ENCODE data around the gene NOTUM.
A peak's percentile ranks its signal among the peaks of the same experiment; 100 is the strongest.
"Not testable (repeated sequence)": the region's sequence is repeated elsewhere in the genome, so short reads cannot be mapped to it uniquely, and the experiment has no call there.

Gene NOTUM

DNA sequence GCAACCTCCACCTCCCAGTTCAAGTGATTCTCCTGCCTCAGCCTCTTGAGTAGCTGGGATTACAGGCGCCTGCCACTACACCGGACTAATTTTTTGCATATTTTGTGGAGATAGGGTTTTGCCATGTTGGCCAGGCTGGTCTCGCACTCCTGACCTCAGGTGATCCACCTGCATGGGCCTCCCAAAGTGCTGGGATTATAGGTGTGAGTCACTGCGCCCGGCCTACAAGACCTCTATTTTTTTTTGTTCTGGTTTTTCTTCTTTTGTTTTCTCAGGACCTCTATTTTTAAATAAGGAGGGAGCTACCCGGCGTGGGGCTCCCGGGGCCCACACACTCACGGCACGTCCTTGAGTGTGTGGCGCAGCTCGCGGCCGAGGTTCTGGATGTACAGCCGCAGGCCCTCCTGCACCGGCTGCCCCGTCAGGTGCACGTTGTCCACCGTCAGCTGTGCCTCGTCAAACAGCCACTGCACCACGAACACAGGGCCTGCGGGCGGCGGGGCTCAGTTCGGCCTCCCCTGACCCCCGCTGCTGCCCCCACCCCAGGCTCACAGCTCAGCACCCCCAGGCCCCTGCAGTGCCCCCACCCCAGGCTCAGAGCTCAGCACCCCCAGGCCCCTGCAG, 5.8 kb downstream of the NOTUM start:
- no peaks in the 10 kb centered on the region for H3K9me3 Mint-ChIP-seq
- TF ChIP-seq, protein P1, sequence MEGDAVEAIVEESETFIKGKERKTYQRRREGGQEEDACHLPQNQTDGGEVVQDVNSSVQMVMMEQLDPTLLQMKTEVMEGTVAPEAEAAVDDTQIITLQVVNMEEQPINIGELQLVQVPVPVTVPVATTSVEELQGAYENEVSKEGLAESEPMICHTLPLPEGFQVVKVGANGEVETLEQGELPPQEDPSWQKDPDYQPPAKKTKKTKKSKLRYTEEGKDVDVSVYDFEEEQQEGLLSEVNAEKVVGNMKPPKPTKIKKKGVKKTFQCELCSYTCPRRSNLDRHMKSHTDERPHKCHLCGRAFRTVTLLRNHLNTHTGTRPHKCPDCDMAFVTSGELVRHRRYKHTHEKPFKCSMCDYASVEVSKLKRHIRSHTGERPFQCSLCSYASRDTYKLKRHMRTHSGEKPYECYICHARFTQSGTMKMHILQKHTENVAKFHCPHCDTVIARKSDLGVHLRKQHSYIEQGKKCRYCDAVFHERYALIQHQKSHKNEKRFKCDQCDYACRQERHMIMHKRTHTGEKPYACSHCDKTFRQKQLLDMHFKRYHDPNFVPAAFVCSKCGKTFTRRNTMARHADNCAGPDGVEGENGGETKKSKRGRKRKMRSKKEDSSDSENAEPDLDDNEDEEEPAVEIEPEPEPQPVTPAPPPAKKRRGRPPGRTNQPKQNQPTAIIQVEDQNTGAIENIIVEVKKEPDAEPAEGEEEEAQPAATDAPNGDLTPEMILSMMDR (IDR thresholded peaks at IDR 0.05): no peak

DNA sequence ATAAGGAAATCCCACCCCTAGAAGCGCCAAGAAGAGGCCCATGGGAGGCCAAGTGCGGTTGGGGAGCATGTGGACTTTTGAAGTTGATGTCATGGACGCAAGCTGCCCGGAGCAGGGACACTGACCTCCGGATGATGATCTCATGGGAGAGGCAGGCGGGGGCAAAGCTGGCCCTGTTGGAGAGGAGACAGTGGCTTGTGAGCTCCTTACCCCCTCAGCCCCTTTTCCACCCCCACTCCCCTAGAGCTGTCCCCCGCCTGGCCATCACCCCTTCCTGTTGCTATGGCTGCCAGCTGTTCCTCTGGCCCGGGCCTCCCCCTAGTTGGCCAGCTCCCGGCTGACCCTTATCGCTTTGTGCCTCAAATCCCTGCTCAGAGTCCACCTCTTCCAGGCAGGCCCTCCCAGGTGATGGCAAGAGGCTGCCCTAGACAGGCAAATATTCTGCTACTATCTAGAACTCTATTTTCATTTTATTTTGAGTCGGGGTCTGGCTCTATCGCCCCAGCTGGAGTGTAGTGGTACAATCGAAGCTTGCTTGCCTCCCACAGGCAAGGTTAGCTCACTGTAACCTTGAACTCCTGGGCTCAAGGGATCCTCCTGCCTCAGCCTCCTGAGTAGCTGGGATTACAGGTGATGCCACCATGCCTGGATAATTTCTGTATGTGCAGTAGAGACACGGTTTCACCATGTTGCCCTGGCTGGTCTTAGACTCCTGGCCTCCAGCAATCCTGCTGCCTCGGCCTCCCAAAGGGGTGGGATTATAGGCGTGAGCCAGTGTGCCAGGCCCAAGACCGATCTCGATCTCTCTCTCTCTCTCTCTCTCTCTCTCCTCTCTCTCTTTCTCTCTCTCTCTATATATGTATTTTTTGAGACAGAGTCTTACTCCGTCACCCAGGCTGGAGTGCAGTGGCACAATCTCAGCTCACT, 6.6 kb downstream of the NOTUM start:
- Mint-ChIP-seq H3K4me1 (peaks cover 17% of the 10 kb centered on the region), H3K9me3 (no peaks in the 10 kb centered on the region), H3K4me3 (no peak overlapping the region), H3K36me3 (ENCODE audit: low read depth) (no peaks in the 10 kb centered on the region), H3K27me3 (ENCODE audit: low read depth, poor library complexity) (peaks cover 5% of the 10 kb centered on the region), H3K27ac (no peak overlapping the region)
- TF ChIP-seq, protein P1 (IDR thresholded peaks at IDR 0.05): no peak
- no peak for DNase-seq

More for the DNA sequence above, 5.8 kb downstream of the NOTUM start:
- DNase-seq: no peak
- Mint-ChIP-seq H3K36me3 (ENCODE audit: low read depth) (no peaks in the 10 kb centered on the region), H3K4me1 (peaks cover 17% of the 10 kb centered on the region), H3K4me3 (no peak overlapping the region), H3K27me3 (ENCODE audit: low read depth, poor library complexity) (peaks cover 5% of the 10 kb centered on the region), H3K27ac (no peak overlapping the region)

DNA sequence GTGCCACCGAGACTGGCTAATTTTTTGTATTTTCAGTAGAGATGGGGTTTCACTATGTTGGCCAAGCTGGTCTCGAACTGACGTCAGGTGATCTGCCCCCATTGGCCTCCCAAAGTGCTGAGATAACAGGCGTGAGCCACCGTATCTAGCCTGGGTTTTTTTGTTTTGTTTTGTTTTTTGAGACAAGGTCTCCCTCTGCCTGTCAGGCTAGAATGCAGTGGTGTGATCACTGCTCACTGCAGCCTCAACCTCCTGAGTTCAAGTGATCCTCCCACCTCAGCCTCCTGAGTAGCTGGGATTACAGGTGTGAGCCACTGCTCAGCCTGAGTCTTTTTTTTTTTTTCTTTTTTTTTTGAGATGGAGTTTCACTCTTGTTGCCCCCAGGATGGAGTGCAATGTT, 7.5 kb downstream of the NOTUM start:
- peaks cover 11% of the 10 kb centered on the region for H3K4me1 Mint-ChIP-seq
- H3K27ac Mint-ChIP-seq; H3K4me3 Mint-ChIP-seq; H3K27me3 Mint-ChIP-seq (ENCODE audit: low read depth, poor library complexity); DNase-seq; H3K36me3 Mint-ChIP-seq (ENCODE audit: low read depth); H3K9me3 Mint-ChIP-seq: not testable (repeated sequence)

DNA sequence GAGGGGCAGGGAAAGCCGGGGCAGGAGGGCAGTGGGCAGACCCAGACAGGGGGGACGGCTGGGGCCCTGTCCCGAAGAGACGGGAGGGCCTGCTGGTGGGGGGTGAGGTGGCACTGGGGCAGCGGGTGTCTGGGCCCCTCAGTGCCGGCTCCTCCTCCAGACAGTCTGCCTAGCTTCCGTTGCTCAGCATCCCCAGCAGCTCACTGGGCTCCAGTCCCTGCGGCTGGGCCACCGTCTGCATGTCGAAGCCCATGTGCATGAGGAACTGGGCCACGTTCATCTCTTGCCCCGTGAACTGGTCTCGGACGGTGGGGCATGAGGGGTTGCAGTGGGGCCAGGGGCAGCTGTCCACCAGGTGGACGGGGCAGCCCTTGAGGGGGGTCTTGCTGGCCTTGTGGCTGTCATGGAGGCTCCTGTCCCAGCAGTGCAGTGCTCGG, 8.2 kb downstream of the NOTUM start:
- Mint-ChIP-seq H3K4me3 (no peak overlapping the region), H3K36me3 (ENCODE audit: low read depth) (no peaks in the 10 kb centered on the region), H3K9me3 (no peaks in the 10 kb centered on the region), H3K27ac (no peak overlapping the region), H3K4me1 (peaks cover 10% of the 10 kb centered on the region), H3K27me3 (ENCODE audit: low read depth, poor library complexity) (no peaks in the 10 kb centered on the region)
- TF ChIP-seq, protein P1 (IDR thresholded peaks at IDR 0.05): no peak
- DNase-seq: no peak

DNA sequence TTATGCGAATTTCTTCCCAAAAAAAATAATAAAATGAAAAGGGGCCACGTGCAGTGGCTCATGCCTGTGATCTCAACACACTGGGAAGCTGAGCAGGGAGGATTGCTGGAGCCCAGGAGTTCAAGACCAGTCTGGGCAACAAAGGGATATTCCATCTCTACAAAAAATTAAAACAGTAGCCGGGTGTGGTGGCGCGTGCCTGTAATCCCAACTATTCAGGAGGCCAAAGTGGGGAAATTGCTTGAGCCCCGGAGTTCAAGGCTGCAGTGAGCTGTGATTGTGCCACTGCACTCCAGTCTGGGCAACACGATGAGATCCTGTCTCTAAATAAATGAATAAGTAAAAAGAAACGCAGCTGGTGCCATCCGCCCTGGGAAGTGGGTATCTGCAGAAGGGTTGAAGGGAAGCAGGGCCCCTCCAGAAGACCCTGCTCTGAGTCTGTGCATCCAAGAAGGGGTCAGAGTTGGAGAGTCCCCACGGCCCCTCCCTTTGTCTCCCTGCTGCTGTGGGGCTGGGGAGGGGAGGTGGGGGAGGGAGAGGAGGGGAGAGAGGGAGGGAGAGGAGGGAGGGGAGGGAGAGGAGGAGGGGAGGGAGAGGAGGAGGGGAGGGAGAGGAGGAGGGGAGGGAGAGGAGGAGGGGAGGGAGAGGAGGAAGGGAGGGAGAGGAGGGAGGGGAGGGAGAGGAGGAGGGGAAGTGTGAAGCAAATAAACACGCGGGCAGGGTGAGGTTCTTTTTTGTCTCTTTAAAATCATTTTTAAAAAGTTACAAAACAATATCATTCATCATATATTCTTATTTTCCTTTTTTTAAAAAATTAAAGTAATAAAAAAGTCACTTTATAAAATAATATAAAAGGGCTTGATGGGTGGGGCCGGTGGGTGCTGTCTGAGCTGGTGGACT, 9.0 kb downstream of the NOTUM start:
- Mint-ChIP-seq H3K9me3 (no peaks in the 10 kb centered on the region), H3K27me3 (ENCODE audit: low read depth, poor library complexity) (no peaks in the 10 kb centered on the region), H3K4me1 (peaks cover 5% of the 10 kb centered on the region), H3K36me3 (ENCODE audit: low read depth) (no peaks in the 10 kb centered on the region), H3K4me3 (no peak overlapping the region), H3K27ac (peak overlapping the region; percentile 75)
- DNase-seq: no peak
- TF ChIP-seq, protein P1 (IDR thresholded peaks at IDR 0.05): no peak

DNA sequence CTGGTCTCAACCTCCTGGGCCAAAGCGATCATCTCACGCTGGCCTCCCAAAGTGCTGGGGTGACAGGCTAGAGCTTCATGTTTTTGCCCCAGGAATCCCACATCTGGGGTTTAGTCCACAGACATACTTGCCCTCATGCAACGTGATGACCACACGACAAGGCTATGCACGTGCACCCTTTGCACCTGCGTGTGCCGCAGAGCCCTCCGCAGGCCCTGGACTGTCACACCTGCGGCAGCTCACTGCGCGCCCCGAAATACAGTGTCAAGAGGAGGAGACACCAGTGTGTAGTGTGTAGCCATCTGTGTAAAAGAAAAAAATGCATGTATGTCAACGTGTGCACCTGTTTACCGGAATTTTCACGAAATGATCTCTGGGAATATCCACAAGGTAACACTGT, 10.5 kb downstream of the NOTUM start:
- DNase-seq: no peak
- H3K4me3 Mint-ChIP-seq: no peak overlapping the region
- no peak overlapping the region for H3K27ac Mint-ChIP-seq
- H3K36me3 Mint-ChIP-seq (ENCODE audit: low read depth): no peaks in the 10 kb centered on the region
- TF ChIP-seq, protein P1 (IDR thresholded peaks at IDR 0.05): no peak
- H3K9me3 Mint-ChIP-seq: no peaks in the 10 kb centered on the region
- no peaks in the 10 kb centered on the region for H3K4me1 Mint-ChIP-seq
- peaks cover 1% of the 10 kb centered on the region for H3K27me3 Mint-ChIP-seq (ENCODE audit: low read depth, poor library complexity)
